DND-41 (cell line): ENCODE results near the gene SHD.

ENCODE experiments used
- ATAC-seq: fragments of 200-7000 bp; cut with Tn5 transposase; 3 replicates; pipeline ENCODE4 v1.9.1; 2021; ENCODE audit warnings: low read depth; ENCODE audit not compliant: insufficient read depth
- DNase-seq: peaks from one replicate; pipeline ENCODE4 v3.0.0-alpha.2; 2020
- H2AFZ ChIP-seq: 2 replicates; pipeline ENCODE4 v1.6.0; 2012; ENCODE audit warnings: low read depth, low read length
- H3K27ac ChIP-seq: 2 replicates; pipeline ENCODE4 v1.5.1; 2012; ENCODE audit warnings: low read length, inconsistent platforms
- H3K27me3 ChIP-seq: fragments of 200-600 bp; sonication (generic); 2 replicates; pipeline ENCODE4 v1.6.0; 2012; ENCODE audit warnings: low read length, mild to moderate bottlenecking, inconsistent platforms; ENCODE audit not compliant: insufficient read depth, poor library complexity
- H3K36me3 ChIP-seq: 2 replicates; pipeline ENCODE4 v1.5.1; 2012; ENCODE audit warnings: low read length, inconsistent platforms; ENCODE audit not compliant: insufficient read depth
- H3K4me1 ChIP-seq: 2 replicates; pipeline ENCODE4 v1.5.1; 2012; ENCODE audit warnings: mild to moderate bottlenecking, low read length; ENCODE audit not compliant: insufficient read depth
- H3K4me2 ChIP-seq: 2 replicates; pipeline ENCODE4 v1.6.0; 2012; ENCODE audit warnings: mild to moderate bottlenecking, moderate library complexity, low read length, inconsistent platforms; ENCODE audit not compliant: insufficient read depth
- H3K4me3 ChIP-seq, 2 experiments: fragments of 200-600 bp in 1 of 2; shearing (Covaris generic) in 1 of 2; 2 replicates each; pipeline ENCODE4 v1.5.1; 2012 to 2016; ENCODE audit warnings: inconsistent platforms in 2 of 2, low read length in 2 of 2, mild to moderate bottlenecking in 2 of 2, low read depth in 1 of 2, moderate library complexity in 1 of 2
- H3K79me2 ChIP-seq: 2 replicates; pipeline ENCODE4 v1.6.0; 2012; ENCODE audit warnings: low read length, inconsistent platforms; ENCODE audit not compliant: insufficient read depth
- H3K9ac ChIP-seq: 2 replicates; pipeline ENCODE4 v1.6.0; 2012; ENCODE audit warnings: low read depth, mild to moderate bottlenecking, inconsistent platforms, low read length, moderate library complexity
- H3K9me3 ChIP-seq: 2 replicates; pipeline ENCODE4 v1.5.1; 2012; ENCODE audit warnings: low read length, moderate library complexity, mild to moderate bottlenecking, inconsistent platforms; ENCODE audit not compliant: insufficient read depth, severe bottlenecking
- H4K20me1 ChIP-seq: 2 replicates; pipeline ENCODE4 v1.6.0; 2012; ENCODE audit warnings: low read length; ENCODE audit not compliant: insufficient read depth
- CTCF ChIP-seq: IDR thresholded peaks from 2 replicates; pipeline ENCODE4 v1.5.1; 2012; ENCODE audit warnings: borderline replicate concordance, low read length, moderate library complexity, mild to moderate bottlenecking; ENCODE audit not compliant: poor library complexity, severe bottlenecking; ENCODE audit errors: extremely low read depth
- EZH2 ChIP-seq: IDR thresholded peaks from 3 replicates; pipeline ENCODE4 v1.6.1; 2012; ENCODE audit warnings: borderline replicate concordance, low read depth, mild to moderate bottlenecking, moderate library complexity, low read length, inconsistent platforms; ENCODE audit not compliant: severe bottlenecking

SHD gene

GRCh38 chr19:4278010-4278409 is 1.1 kb upstream of the SHD start:
- no peaks in the 10 kb centered on the region for H3K9me3 ChIP-seq
- H3K4me1 ChIP-seq = no peaks in the 10 kb centered on the region
- no peak overlapping the region for H3K4me3 ChIP-seq
- no peak for TF ChIP-seq CTCF
- no peak for TF ChIP-seq EZH2
- H3K9ac ChIP-seq = no peak overlapping the region
- no peaks in the 10 kb centered on the region for H3K79me2 ChIP-seq
- DNase-seq (no peak), ATAC-seq (no peak)
- no peaks in the 10 kb centered on the region for H3K36me3 ChIP-seq
- H3K27ac ChIP-seq = no peak overlapping the region
- H4K20me1 ChIP-seq = no peaks in the 10 kb centered on the region
- H3K27me3 ChIP-seq = peaks cover 22% of the 10 kb centered on the region
- H3K4me2 ChIP-seq = no peak overlapping the region
- H2AFZ ChIP-seq = no peak overlapping the region

DNA sequence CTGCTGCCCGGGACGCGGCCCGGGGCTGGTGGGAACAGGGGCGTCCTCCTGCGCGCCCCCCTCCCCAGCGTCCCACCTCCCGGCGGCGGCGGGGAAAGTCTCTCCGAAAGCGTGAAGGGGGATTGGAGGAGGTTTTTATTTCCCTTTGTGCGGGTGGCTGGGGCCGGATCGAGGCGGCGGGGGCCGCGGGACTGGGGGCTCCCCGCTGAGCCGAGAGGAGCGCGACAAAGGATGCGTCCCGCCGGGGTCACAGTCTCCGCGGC is 132 bp downstream of the SHD start:
- no peaks in the 10 kb centered on the region for H4K20me1 ChIP-seq
- H3K4me2 ChIP-seq = no peak overlapping the region
- no peak overlapping the region for H3K27ac ChIP-seq
- H2AFZ ChIP-seq = no peak overlapping the region
- H3K9ac ChIP-seq = no peak overlapping the region
- ATAC-seq (no peak), DNase-seq (no peak)
- no peak for TF ChIP-seq CTCF
- no peak for TF ChIP-seq EZH2
- no peaks in the 10 kb centered on the region for H3K79me2 ChIP-seq
- no peaks in the 10 kb centered on the region for H3K36me3 ChIP-seq
- H3K4me3 ChIP-seq = no peak overlapping the region
- no peaks in the 10 kb centered on the region for H3K4me1 ChIP-seq
- H3K9me3 ChIP-seq = no peaks in the 10 kb centered on the region
- H3K27me3 ChIP-seq = peaks cover 22% of the 10 kb centered on the region

GRCh38 chr19:4279530-4280422 is 710 bp downstream of the SHD start:
- Histone ChIP-seq H3K36me3 (no peaks in the 10 kb centered on the region), H3K27me3 (peaks cover 22% of the 10 kb centered on the region), H3K4me1 (no peaks in the 10 kb centered on the region), H3K79me2 (no peaks in the 10 kb centered on the region), H3K4me3 (no peak overlapping the region), H3K27ac (no peak overlapping the region), H3K9me3 (no peaks in the 10 kb centered on the region), H2AFZ (no peak overlapping the region), H4K20me1 (no peaks in the 10 kb centered on the region; the same call in 1 of the 2 replicates), H3K9ac (no peak overlapping the region), H3K4me2 (no peak overlapping the region)
- ATAC-seq (no peak), DNase-seq (no peak)
- TF ChIP-seq CTCF = no peak
- TF ChIP-seq EZH2 = no peak
